Prostate gland (tissue), 2 donors: ENCODE measurements around the gene HOXA7. TPM values are rescaled to one million over a fixed set of nuclear protein-coding genes. Genes with fewer than 3 reads are reported as not detected.

Experiments
- DNase-seq: peaks from one replicate; pipeline ENCODE4 v3.0.0-alpha.2; 2019; ENCODE audit warnings: low spot score
- H3K27ac ChIP-seq, 2 donors: fragments of 200-600 bp; sonication (generic); 2 replicates each; pipeline ENCODE4 v1.5.1; 2017 to 2019
- H3K27me3 ChIP-seq: fragments of 200-600 bp; sonication (generic); replicated peaks from 2 replicates; pipeline ENCODE4 v1.5.1; 2019; ENCODE audit not compliant: insufficient read depth
- H3K36me3 ChIP-seq, 2 donors: fragments of 200-600 bp; sonication (generic); 1 replicate in 1 of 2; 2 replicates in 1 of 2; pipeline versions ENCODE4 v1.5.1 to v1.8.1; 2017 to 2019
- H3K4me1 ChIP-seq: fragments of 200-600 bp; sonication (generic); replicated peaks from 2 replicates; pipeline ENCODE4 v1.5.1; 2019
- H3K4me3 ChIP-seq, 2 donors: fragments of 200-600 bp; sonication (generic); 2 replicates each; pipeline ENCODE4 v1.5.1; 2017 to 2019
- H3K9me3 ChIP-seq: fragments of 200-600 bp; sonication (generic); 2 replicates; pipeline ENCODE4 v1.5.1; 2017
- CTCF ChIP-seq, 4 experiments: fragments of 200-600 bp in 2 of 4; fragments of 450-650 bp in 2 of 4; sonication (generic) in 2 of 4; IDR thresholded peaks; 1 replicate in 3 of 4; 2 replicates in 1 of 4; pipeline ENCODE4 v1.5.1; 2016 to 2019; ENCODE audit warnings: antibody characterized with exemption in 4 of 4, mild to moderate bottlenecking in 2 of 4, moderate library complexity in 2 of 4
- POLR2A ChIP-seq: fragments of 450-650 bp; IDR thresholded peaks from one replicate; pipeline ENCODE4 v1.6.1; 2016; ENCODE audit warnings: antibody characterized with exemption, mild to moderate bottlenecking
- POLR2AphosphoS5 ChIP-seq: sonication (generic); formaldehyde crosslinking; IDR thresholded peaks from one replicate; pipeline ENCODE4 v1.6.1; 2017; ENCODE audit warnings: antibody characterized with exemption
- WGBS: methylation state at CpG from one replicate; pipeline ENCODE4 v1.1.5; 2018; 5-methylcytosine and 5-hydroxymethylcytosine counted together
- intact Hi-C: fragments of 100-400 bp; cut with DNase I; formaldehyde crosslinking; loops from one replicate; pipeline ENCODE4 v1.14.2; 2022
- total RNA-seq, 2 donors: library from RNA; depleted of rRNA; stranded (reverse); fragments of >200 nt; gene quantifications; one replicate each; pipeline ENCODE4 v1.1.0, GENCODE V29; 2016

The HOXA7 gene
- total RNA-seq, 2 donors from 2014 or later: 2.2 to 4.6 TPM

DNA sequence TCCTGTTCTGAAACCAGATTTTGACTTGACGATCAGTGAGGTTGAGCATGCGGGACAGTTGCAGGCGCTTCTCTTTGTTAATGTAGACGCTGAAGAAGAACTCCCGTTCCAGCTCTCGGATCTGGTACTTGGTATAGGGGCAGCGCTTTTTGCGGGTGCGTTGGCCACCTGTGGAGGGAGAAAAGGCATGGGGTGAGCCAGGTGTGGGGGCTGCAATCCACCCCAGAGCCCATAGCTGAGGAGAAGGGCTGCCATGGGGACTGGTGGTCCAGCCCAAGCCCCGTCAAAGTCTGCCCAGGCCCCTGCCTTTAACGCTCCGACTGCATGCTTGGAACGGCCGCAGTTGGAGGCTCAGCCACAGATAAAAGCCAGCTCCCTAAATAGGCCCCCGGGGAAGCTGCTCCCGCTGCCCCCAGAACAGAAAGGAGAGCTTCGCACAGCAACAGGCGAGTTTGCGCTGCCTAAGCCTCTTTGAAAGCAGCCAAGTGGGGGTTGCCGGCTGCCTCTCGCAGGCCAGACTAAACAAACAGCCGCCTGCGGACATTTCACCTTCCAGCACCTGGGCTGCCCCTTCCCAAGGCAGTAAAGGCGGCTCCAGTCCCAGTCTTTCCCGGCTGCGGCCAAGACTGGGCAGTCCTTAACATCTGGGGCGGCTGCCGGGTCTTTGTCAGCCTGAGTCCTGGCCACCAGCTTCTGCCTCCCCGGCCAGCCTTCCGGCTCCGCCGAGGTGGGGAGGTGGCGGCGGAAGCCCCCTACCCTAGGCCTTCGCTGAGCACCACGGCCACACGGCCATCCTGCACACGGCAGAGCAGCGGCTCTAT lies 26.6 kb upstream of the HOXA7 start:
- WGBS: 29% methylated on average over 35 of the region's 39 CpGs
- Histone ChIP-seq H3K4me3 (peak overlapping the region; percentile 62 to 90), H3K4me1 (no peaks in the 10 kb centered on the region), H3K9me3 (no peaks in the 10 kb centered on the region), H3K27ac (peak overlapping the region; percentile 96 to 97), H3K27me3 (no peaks in the 10 kb centered on the region), H3K36me3 (no peaks in the 10 kb centered on the region)
- no peak for TF ChIP-seq POLR2A
- peak in 1 of 4 experiments; percentile 4 for TF ChIP-seq CTCF (IDR thresholded peaks at IDR 0.05)
- no peak for DNase-seq
- intact Hi-C loops: no loop called here

- DNase-seq: no peak
- no peaks in the 10 kb centered on the region for H3K9me3 ChIP-seq
- H3K27me3 ChIP-seq: no peaks in the 10 kb centered on the region
- TF ChIP-seq POLR2A (no peak), CTCF (IDR thresholded peaks at IDR 0.05) (peak in 1 of 4 experiments; percentile 1)
- 70% methylated on average over 4 of the region's 4 CpGs for WGBS
- peak overlapping the region; percentile 96 to 97 for H3K27ac ChIP-seq
- intact Hi-C loops: no loop called here
- no peaks in the 10 kb centered on the region for H3K36me3 ChIP-seq
- H3K4me1 ChIP-seq: no peaks in the 10 kb centered on the region
- no peak overlapping the region for H3K4me3 ChIP-seq
These were observed 25.9 kb upstream of the HOXA7 start for GRCh38 chr7:27182285-27182841.

GRCh38 chr7:27181795-27182275 lies 25.4 kb upstream of the HOXA7 start:
- Histone ChIP-seq H3K4me3 (no peak overlapping the region), H3K36me3 (no peaks in the 10 kb centered on the region), H3K27me3 (no peaks in the 10 kb centered on the region), H3K9me3 (no peaks in the 10 kb centered on the region), H3K27ac (peak overlapping the region; percentile 96 to 97), H3K4me1 (no peaks in the 10 kb centered on the region)
- TF ChIP-seq CTCF (IDR thresholded peaks at IDR 0.05) (no peak), POLR2A (no peak), POLR2AphosphoS5 (no peak)
- DNase-seq: no peak
- intact Hi-C loops: no loop called here
- WGBS: 72% methylated on average over 4 of the region's 4 CpGs

DNA sequence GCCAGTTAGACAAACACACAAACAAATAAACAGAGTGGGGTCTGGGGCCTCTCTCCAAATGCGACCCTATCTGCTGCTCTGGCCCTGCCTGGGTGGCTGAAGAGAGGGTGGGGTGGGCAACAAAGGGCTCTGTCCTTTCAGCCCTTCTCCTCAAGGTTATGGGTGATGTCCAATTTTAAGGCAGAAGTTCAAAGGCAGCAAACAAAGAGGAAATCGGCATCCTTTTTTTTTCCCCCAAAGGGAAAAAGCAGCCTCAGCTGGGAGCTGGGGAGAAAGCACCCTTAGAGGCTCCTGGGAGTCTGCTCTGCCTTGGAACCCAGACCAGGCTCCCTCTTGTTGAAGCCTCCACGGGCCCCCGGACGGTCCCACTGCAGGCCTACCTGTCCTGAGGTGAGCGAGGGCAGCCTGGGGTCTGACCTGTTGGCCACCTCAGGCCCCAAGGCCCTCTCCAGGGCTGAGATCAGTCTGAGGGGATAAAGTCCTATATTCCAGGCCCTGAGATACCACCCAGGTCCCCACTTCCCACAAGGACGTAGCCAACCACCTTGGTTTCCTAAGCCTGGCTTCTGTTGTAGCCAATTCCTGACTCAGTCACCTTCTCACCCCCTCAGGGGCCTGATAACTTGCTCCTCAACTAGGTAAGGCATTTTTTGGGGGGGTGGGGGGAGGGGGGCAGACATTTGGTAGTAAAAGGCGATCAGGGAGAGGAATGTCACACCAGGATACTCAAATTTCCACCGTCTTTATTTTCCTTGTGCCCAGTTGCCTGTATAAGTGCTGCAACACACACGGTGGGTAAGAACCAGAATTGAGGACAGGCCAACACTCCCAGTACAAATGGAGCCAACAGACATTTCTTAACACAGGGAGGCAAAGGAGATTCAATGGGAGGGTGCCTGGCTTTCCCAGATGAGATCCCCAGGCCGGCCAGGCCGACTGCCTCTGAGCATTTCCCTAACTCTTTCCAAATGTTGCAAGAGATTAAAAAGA lies 24.3 kb upstream of the HOXA7 start:
- H3K27ac ChIP-seq: peak overlapping the region; percentile 96
- WGBS: 57% methylated on average over 12 of the region's 12 CpGs
- H3K4me3 ChIP-seq: peak overlapping the region; percentile 61 to 80
- intact Hi-C loops: no loop called here
- H3K27me3 ChIP-seq: no peaks in the 10 kb centered on the region
- H3K36me3 ChIP-seq: no peaks in the 10 kb centered on the region
- no peaks in the 10 kb centered on the region for H3K4me1 ChIP-seq
- no peak for TF ChIP-seq CTCF (IDR thresholded peaks at IDR 0.05)
- no peak for TF ChIP-seq POLR2A
- no peak for TF ChIP-seq POLR2AphosphoS5
- H3K9me3 ChIP-seq: no peaks in the 10 kb centered on the region
- no peak for DNase-seq
